GM10847 (cell line): Measurements from ENCODE around the gene KRTAP16-1.
"Not testable (repeated sequence)": the region's sequence is repeated elsewhere in the genome, so short reads cannot be mapped to it uniquely, and the experiment has no call there.

ENCODE experiments used
- POLR2A ChIP-seq: IDR thresholded peaks from 2 replicates; pipeline ENCODE4 v1.6.1; 2011; ENCODE audit not compliant: insufficient read length; ENCODE audit errors: extremely low read depth

KRTAP16-1 gene, protein sequence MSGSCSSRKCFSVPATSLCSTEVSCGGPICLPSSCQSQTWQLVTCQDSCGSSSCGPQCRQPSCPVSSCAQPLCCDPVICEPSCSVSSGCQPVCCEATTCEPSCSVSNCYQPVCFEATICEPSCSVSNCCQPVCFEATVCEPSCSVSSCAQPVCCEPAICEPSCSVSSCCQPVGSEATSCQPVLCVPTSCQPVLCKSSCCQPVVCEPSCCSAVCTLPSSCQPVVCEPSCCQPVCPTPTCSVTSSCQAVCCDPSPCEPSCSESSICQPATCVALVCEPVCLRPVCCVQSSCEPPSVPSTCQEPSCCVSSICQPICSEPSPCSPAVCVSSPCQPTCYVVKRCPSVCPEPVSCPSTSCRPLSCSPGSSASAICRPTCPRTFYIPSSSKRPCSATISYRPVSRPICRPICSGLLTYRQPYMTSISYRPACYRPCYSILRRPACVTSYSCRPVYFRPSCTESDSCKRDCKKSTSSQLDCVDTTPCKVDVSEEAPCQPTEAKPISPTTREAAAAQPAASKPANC

DNA sequence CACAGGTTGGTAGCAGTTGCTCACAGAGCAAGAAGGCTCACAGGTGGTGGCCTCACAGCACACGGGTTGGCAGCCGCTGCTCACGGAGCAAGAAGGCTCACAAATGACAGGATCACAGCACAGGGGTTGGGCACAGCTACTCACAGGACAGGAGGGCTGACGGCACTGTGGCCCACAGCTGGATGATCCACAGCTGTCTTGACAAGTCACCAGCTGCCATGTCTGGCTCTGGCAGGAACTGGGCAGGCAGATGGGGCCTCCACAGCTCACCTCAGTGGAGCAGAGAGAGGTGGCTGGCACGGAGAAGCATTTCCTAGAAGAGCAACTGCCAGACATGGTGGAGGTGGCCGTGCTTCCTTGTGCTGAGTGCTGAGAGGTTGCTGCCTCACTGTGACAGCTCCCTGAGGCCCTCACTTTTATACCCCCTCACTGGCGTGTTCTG lies at the start of gene KRTAP16-1:
Gene KRTAP16-1, minus strand, starts transcription at position 392 of the 442 bp plus-strand sequence. Its CDS starts 56 bp downstream, at position 336.
- TF ChIP-seq POLR2A: no peak

DNA sequence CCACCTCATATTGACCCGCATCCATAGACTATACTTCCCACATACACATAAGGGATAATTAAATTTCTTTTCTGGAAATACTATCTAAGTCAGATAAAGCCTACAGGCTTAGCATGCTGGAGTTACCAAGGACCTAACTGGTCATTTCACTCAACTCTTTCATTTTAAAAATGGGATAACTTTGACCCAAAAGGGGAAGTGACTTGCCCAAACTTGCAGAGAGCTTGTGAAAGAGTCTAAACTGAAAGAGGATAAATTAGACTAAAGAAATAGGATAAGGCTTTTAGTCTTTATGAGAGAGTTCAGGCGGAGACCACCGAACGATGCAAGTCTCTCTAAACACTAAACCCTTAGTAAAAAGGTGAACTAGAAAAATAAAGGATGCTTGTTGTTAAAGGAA lies 45.4 kb upstream of the KRTAP16-1 start:
- TF ChIP-seq POLR2A: no peak

DNA sequence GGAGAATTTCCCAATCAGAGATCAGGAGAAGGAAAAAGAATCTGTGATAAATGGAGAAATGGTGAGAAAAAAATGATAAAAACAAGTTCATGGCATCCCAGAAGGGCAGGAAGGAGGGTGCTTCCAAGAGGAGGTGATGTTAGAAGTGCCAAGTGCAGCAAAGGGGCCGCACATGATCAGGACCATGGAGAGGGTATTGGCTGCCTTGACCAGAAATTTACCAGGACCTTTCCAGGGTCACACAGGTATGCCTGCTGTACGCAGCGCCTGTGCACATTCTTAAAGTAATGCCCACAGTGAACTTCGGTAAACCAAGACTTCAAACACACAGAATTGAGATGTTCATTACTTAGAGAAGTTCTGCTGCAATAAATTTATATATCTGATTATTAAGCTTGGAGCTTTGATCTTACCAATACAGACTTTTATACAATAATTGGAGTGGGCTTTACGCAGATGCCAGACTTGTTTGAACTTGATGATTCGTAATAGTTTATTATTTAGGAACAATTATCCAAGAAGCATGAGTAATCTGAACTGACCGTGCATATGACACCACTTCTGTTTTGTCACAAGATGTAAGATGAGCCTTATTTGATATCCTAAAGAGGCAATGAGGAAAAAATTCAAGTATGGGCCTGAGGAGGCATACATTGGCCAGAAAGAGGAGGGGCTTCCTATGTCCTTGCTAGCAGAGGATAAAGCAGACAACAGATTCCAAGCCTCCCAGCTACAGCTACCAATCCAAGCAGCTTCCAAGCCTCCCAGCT lies 43.7 kb upstream of the KRTAP16-1 start:
- no peak for TF ChIP-seq POLR2A

DNA sequence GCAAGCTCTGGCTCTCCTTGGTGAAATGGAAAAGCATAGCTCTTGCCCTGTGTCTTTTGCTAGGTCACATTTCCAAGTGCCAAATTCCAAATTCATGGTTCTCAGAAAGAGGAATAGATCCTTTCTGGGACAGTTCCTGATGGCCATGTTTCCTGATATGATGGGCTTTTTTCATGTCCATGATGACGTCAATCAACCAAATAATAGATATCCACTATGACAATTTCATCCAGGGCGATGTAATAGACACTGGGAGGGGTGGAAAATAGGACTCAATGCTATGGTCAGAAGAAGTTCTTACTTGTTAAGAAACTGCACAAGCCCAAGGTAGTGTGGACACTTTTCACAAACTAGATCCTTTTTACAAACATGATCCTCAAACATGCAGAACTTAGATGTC lies 42.1 kb upstream of the KRTAP16-1 start:
- TF ChIP-seq POLR2A: no peak

DNA sequence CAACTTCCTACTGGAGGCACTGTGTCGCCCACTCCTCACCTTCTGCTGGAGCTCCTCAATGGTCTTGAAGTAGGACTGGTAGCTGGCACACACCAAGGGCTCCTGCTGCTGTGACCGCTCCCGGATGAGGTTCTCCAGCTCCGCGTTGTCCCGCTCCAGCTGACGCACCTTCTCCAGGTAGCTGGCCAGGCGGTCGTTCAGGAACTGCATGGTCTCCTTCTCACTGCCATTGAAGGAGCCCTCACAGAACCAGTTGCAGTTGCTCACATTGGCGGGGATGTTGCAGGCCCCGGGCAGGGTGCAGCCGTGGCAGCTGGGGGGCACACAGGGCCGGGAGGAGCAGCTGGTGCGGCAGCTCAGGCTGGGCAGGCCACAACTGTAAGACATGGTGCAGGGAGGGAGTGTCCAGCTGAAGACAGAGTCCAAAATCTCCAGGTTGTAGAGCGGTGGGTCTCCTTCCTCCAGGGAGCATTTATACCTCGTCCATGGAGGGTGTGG lies 41.3 kb upstream of the KRTAP16-1 start, which contains the start of gene KRT33A:
Gene KRT33A, minus strand, starts transcription at position 448 of the 498 bp plus-strand sequence. Its CDS starts 61 bp downstream, at position 387.
- TF ChIP-seq POLR2A: not testable (repeated sequence)

DNA sequence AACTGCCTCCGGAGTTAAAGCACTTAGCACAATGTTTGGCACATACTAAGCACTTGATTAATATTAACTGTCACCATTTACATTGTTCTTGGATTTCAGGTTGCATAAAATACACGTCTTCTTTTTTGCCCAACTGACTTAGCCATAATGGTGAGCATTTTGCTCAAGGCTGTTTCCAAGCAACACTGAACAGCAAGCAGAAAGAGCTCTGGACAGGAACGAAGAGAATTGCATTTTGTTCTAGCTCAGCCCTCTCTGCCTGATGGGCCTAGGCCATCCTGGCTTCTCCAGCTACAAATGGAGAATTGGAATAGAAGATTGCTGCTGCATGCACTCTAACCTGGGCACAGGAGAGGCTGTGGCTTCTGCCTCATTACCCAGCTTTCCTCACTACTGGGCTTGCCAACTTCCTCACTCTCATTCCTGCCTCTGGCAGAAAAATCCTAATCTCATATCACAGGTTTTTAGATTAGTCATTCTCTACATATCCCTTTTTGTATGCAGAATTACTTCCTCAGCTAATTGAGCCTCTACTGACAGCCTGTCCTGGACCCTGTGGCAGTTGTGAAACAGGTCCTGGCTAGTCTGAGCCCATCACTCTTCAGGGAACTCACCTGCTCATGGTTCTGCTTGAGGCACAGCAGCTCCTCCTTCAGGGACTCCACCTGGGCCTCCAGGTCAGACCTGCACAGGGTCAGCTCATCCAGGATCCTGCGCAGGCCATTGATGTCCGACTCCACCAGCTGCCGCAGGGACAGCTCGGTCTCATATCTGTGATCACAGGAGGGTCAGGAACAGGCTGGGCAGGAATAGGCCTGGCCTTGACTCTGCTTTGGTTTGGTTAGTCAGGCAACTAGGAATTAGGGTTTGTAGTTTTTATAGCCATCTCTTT lies 39.0 kb upstream of the KRTAP16-1 start:
- no peak for TF ChIP-seq POLR2A

DNA sequence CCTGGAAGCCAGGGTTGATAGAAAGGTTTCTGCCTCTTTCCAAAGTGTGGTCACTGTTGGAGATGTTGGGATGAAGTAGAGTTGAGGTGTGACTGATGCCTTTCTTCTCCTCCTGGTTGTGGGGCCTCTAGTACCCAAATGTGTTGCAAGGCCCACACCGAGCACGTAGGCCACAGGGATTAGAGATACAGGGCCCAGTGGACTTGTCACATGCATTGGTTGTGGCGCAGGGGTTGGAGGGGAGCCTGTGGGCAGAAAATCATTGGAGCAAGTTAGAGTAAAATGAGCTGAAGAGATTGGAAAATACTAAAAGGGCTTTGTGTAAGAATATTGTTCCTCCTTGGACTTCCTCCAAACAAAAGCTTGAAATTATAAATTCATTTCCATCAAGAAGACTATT lies 36.9 kb upstream of the KRTAP16-1 start:
- TF ChIP-seq POLR2A: no peak

DNA sequence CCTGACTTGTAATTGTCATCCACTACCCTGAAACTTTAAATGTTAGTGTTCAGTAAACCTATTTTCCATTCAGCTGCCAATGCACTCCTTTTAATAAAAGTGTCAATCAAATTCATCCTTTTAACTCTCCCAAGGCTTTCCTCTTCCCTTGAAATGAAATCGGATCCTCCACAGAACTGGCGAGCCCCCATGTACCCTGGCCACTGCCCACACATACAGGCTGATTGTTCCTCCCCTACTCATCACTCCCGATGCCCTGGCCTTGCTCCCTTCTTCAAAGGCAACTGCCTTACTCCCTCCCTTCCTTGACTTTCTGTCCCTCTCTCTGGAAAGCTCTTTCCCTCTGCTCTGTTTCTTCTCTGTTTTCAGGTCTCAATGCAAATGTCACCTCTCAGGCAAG lies 33.9 kb upstream of the KRTAP16-1 start:
- TF ChIP-seq POLR2A: no peak

DNA sequence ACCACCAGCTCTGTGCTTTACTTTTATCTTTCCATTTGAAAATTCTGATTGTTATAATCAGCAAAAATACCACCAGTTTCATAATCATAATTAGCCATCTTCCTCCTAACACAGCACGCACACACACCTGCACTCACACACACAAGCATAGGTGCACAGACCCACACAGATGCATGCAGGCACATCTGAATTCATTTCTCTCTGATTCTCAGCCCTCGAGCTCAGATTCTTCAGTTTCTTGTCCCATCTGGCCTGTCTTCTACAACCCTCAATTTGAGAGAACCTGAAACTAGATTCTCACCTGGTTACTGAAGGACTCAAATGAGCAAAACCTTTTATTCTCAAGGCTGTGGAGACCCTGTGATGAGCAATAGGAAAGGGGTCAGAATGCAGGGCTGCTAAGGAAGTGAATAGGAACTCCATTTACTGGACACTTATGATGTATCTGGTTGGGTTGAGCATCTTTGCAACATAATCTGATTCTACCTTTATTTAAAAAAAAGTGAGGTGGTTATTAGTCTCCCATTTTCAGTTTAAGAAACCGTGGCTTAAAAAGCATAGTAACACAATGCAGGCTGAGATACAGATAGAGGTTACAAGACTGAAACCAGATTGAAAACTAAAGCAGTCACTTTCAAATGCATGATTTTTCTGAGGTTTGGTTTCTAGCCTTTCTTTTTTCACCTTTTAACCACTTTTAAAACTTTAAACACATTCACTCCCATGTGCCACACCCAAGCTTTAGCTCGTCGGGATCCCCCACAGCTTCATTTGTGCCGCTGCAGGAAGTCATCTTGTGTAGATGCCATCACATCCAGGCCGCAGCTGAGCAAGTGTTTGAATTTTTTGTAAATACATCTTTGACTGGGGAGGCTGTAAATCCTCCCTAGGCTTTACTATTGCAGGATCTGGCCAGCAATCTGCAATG lies 32.1 kb upstream of the KRTAP16-1 start:
- TF ChIP-seq POLR2A: no peak

DNA sequence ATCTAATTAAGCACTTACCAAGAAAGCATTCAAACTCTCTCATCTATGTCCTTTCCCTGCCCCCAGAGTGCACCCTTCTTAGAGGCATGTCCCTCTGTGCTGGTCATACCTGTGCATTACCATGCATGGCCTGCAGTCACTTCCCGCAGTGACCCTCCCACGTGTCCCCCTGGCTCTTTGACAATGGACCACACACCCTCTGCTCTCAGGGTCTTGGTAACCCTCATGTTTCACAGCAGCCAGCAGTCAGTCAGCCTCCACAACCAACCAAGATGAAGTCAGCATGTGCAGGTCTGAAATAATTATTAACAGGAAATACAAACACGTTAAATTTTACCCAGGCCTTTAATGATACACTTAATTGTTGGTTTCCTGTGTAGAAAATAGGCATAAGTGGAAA lies 31.4 kb upstream of the KRTAP16-1 start:
- no peak for TF ChIP-seq POLR2A

DNA sequence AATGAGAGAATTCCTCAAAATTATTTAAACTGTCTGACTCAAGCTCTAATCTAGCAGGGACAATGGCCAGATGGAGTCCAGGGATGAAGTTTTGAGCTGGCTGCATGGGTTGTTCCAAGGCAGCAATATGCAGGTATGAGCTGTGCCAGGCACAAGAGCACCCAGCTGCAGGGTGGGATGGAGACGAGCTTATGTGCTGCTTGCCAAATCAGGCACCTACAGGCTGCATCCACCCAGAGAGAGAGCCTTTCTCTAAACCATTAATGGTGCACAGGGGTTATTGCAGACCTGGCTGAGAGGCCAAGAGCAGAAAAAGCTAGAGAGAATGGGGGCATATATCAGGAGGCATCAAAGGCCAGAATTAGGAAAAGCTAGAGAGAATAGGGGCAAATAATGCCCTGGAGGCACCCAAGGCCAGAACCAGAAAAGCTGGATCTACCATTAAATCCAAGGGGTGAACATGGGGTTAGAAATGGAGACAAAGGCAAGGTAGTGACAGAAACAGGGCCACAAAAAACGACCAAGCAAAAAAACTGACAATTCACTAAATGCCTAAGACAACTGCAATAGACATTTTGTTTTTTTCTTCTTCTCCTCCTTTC lies 30.6 kb upstream of the KRTAP16-1 start:
- TF ChIP-seq POLR2A: no peak

DNA sequence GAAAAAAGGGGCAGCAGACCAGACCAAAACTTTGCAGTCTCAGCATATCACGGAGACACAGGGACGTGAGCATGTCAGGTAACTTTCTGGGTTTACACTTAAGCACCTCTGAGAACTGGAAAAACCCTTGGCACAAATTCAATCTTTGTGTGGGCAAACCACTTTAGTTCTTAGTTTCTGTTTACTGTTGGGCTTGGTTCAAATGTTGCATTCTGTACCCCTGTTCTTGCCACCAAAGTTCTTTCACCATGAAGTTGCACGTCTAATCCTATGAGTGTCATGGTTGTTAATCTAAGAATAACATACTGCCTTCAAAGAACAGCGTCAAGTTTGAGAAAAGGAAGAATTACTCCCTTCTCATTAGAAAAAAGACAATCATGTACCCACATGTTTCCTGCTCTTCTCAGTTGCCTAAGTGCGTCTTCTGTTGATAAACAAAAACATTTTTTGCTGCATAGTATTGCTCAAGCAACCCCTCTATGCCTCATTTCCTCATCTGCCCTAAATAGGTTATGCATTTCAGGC lies 29.9 kb upstream of the KRTAP16-1 start:
- TF ChIP-seq POLR2A: no peak

DNA sequence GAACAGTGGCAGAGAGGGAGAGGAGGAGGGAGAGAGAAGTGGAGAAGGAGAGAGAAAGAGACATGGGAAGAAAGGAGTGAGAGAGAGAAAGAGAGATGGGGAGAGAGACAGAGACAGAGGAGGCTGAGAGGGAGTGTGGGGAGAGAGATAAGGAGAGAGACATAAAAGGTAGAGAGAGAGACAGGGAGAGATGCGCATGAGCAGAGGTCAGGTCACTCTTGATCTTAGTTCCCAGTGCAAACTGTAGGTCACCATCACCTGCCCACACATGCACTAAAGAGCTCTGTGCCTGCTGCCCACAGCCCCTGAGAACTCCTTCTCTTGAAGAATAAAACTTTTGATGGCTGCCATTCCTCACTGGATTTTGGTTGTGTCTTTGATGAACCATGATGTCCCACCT lies 26.6 kb upstream of the KRTAP16-1 start:
- TF ChIP-seq POLR2A: no peak
